Activated CD8-positive, alpha-beta memory T cell treated with anti-CD3 and anti-CD28 coated beads, Interleukin-2, amount 10 ng/mL, durations not matched to agents 7 days and 5 days (primary cell): ENCODE data around the gene ZNF638. TPM values are rescaled to one million over a fixed set of nuclear protein-coding genes. Genes with fewer than 3 reads are reported as not detected.
A peak's percentile ranks its signal among the peaks of the same experiment; 100 is the strongest.
"Not testable (repeated sequence)": the region's sequence is repeated elsewhere in the genome, so short reads cannot be mapped to it uniquely, and the experiment has no call there.

Experiments used
- ATAC-seq: fragments of 150-1000 bp; cut with Tn5 transposase; one replicate; pipeline ENCODE4 v1.10.0; 2021; ENCODE audit warnings: moderate library complexity
- CTCF ChIA-PET: fragments of 350-600 bp; sonication (Branson Sonifier 250); formaldehyde crosslinking; loops from one replicate; lab custom pipeline; 2021; ENCODE audit warnings: antibody characterized with exemption; lab: Charles Lee
- DNase-seq: peaks from one replicate; pipeline ENCODE4 v3.0.0-alpha.2; 2020
- H3K27ac Mint-ChIP-seq: one replicate; pipeline ENCODE4 v1.8.0; 2021; ENCODE audit warnings: mild to moderate bottlenecking, mixed read lengths
- H3K27me3 Mint-ChIP-seq: one replicate; pipeline ENCODE4 v1.8.0; 2021; ENCODE audit warnings: mixed read lengths
- H3K36me3 Mint-ChIP-seq: one replicate; pipeline ENCODE4 v1.8.0; 2021; ENCODE audit warnings: mild to moderate bottlenecking, mixed read lengths
- H3K4me1 Mint-ChIP-seq: one replicate; pipeline ENCODE4 v1.8.0; 2021; ENCODE audit warnings: mixed read lengths
- H3K4me3 Mint-ChIP-seq: one replicate; pipeline ENCODE4 v1.8.0; 2021; ENCODE audit warnings: mild to moderate bottlenecking, moderate library complexity, mixed read lengths
- H3K9me3 Mint-ChIP-seq: one replicate; pipeline ENCODE4 v1.8.0; 2022; ENCODE audit warnings: low read depth, mixed read lengths
- total RNA-seq, 2 experiments: library from RNA; stranded (reverse); gene quantifications; one replicate each; pipeline ENCODE4 v1.2.3, GENCODE V29; 2021

ZNF638 gene
- total RNA-seq, 2 experiments from 2014 or later = 88.0 to 105 TPM

DNA sequence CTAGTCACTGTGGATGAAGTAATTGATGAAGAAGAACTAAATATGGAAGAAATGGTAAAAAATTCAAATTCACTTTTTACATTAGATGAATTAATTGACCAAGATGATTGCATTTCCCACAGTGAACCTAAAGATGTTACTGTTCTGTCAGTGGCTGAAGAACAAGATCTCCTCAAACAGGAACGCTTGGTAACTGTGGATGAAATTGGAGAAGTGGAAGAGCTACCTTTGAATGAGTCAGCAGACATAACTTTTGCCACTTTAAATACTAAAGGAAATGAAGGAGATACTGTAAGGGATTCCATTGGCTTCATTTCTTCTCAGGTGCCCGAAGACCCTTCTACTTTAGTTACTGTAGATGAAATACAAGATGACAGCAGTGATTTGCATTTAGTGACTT lies 95.1 kb downstream of the ZNF638 start:
- peaks cover 46% of the 10 kb centered on the region for H3K36me3 Mint-ChIP-seq
- no peaks in the 10 kb centered on the region for H3K27me3 Mint-ChIP-seq
- no peaks in the 10 kb centered on the region for H3K9me3 Mint-ChIP-seq
- ATAC-seq (no peak), DNase-seq (no peak)
- CTCF ChIA-PET = no interaction called here
- H3K4me3 Mint-ChIP-seq = no peak overlapping the region
- H3K4me1 Mint-ChIP-seq = no peaks in the 10 kb centered on the region
- no peak overlapping the region for H3K27ac Mint-ChIP-seq

DNA sequence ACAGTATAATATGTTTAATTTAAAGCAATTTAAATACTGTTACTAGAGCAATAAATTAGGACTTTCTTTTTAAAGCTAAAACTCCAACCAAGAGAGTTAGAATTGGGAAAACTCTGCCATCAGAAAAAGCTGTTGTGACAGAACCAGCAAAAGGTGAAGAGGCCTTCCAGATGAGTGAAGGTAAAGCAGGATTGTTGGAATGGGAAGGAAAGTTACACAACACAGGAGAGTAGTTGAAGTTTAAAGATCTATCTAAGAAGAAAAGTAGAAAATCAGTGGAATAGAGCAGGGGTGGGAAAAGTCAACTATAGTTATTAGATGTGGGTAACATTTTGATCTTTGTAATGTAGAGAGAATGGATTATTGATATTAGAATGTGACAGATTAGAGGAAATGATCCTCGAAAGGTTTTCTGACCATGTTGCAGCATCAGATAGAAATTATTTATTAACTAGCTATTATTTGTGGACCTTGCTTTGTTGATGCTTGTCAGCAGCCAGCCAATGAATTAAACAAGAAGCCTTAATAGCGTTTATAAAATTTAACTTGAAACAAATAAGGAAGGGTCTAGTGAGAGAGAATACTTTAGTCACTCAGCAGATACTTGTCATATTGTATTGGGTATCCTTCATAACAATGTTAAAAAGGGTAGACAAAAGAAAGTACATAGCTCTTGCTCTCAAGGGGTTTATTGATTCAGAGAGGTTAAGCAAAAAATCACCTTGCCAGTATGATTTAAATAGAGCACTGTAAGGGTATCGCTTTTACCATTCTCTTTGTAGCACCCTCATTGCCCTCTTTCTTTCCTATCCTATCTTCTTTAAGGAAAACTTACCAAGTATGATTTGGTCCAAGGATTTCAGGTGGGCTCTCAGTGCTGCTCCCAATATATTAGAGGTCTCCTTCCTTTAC lies 97.1 kb downstream of the ZNF638 start:
- Mint-ChIP-seq H3K4me3 (no peak overlapping the region), H3K27ac (no peak overlapping the region), H3K27me3 (no peaks in the 10 kb centered on the region), H3K36me3 (peaks cover 50% of the 10 kb centered on the region), H3K9me3 (no peaks in the 10 kb centered on the region), H3K4me1 (no peaks in the 10 kb centered on the region)
- ATAC-seq (no peak), DNase-seq (no peak)
- CTCF ChIA-PET = no interaction called here

DNA sequence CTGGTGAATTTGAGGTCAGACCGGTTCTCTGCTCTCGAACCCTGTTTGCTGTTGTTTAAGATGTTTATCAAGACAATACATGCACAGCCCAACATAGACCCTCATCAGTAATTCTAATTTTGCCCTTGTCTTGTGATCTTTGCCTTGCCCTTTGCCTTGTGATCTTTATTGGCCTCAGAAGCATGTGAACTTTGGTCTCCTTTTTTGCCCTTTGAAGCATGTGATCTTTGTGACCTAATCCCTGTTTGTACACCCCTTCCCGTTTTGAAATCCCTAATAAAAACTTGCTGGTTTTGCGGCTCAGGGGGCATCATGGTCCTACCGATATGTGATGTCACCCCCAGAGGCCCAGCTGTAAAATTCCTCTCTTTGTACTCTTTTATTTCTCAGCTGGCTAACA lies 113.6 kb downstream of the ZNF638 start:
- H3K27ac Mint-ChIP-seq, H3K36me3 Mint-ChIP-seq, CTCF ChIA-PET: not testable (repeated sequence)

DNA sequence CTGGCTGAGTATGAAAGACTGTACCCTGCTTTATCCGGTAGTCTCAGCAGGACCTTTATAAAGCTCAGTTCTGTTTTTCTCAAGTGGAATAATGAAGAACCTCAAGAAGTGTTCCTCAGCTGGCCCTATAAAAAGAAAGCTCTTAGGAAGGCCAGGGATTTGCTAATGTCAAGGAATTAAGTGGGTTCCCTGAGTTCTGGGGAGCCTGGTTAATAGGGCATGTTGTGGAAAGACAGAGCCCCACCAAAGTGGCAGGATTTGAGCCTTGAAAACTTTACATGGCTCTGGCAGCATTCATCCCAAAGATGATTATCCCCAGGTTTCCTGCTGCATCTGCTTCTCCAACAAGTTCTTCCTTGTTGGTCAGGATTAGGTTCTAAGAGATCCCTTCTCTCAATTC lies 114.9 kb downstream of the ZNF638 start:
- Mint-ChIP-seq H3K27me3 (peaks cover 24% of the 10 kb centered on the region), H3K9me3 (no peaks in the 10 kb centered on the region), H3K4me1 (peaks cover 13% of the 10 kb centered on the region), H3K36me3 (no peaks in the 10 kb centered on the region), H3K27ac (no peak overlapping the region), H3K4me3 (no peak overlapping the region)
- no peak for DNase-seq
- CTCF ChIA-PET = interaction anchor here (1.8 kb wide), 1 partner anchor 115 kb away, joined by 5 read pairs; the partner anchor contains the start of gene ZNF638
- ATAC-seq = no peak

More for the DNA sequence above, 113.6 kb downstream of the ZNF638 start:
- H3K9me3 Mint-ChIP-seq, ATAC-seq, DNase-seq, H3K4me3 Mint-ChIP-seq: not testable (repeated sequence)
- Mint-ChIP-seq H3K4me1 (peaks cover 15% of the 10 kb centered on the region), H3K27me3 (peaks cover 15% of the 10 kb centered on the region)

DNA sequence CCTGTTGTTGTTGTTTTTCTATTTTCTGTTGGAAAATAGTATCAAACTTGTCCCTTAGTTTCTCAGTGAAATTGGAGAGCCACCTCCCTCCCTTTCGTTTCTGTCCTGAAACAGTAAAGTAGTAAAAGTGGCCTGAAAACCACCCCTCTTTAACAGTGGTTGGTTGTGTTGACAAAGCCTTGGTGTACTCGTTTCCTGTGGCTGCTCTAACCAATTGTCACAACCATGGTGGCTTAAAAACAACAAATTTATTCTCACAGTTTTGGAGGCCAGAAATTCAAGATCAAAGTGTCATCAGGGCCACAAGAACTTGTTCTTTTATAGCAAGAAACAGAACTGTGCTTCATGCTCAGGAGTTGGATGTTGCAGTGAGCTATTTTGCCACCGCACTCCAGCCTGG lies 117.8 kb downstream of the ZNF638 start:
- H3K27ac Mint-ChIP-seq = no peak overlapping the region
- no peaks in the 10 kb centered on the region for H3K36me3 Mint-ChIP-seq
- no peak overlapping the region for H3K4me3 Mint-ChIP-seq
- peak; percentile 68 for ATAC-seq
- H3K27me3 Mint-ChIP-seq = peaks cover 49% of the 10 kb centered on the region
- H3K4me1 Mint-ChIP-seq = peaks cover 15% of the 10 kb centered on the region
- no peak for DNase-seq
- no peaks in the 10 kb centered on the region for H3K9me3 Mint-ChIP-seq
- CTCF ChIA-PET = interaction anchor here (0.9 to 2.0 kb wide), 3 partner anchors 10 to 61 kb away, joined by 3 to 6 read pairs (median 4); no protein-coding TSS in a partner anchor

DNA sequence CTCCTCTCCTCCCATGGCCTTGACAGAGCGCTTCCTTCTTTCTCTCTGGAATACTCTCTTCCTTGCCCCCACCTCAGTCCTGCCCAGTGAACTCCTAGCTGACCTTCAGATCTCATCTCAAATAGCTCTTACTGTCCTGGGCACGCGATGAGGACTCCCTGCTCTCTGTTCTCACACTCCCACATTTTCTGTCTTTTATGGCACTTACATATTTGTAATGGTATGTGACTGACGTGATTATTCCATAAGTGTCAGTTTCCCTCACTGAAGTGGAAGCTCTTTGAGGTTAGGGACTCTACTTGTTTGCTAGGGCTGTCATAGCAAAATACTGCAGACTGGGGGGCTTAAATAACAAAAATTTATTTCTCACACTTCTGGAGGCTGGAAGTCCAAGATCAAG lies 120.1 kb downstream of the ZNF638 start:
- Mint-ChIP-seq H3K4me1 (peaks cover 21% of the 10 kb centered on the region), H3K27me3 (peaks cover 66% of the 10 kb centered on the region), H3K9me3 (no peaks in the 10 kb centered on the region), H3K36me3 (no peaks in the 10 kb centered on the region), H3K27ac (no peak overlapping the region), H3K4me3 (no peak overlapping the region)
- CTCF ChIA-PET = interaction anchor here (0.9 to 1.2 kb wide), 2 partner anchors 9 to 58 kb away, joined by 3 to 5 read pairs; no protein-coding TSS in a partner anchor
- no peak for DNase-seq
- no peak for ATAC-seq

DNA sequence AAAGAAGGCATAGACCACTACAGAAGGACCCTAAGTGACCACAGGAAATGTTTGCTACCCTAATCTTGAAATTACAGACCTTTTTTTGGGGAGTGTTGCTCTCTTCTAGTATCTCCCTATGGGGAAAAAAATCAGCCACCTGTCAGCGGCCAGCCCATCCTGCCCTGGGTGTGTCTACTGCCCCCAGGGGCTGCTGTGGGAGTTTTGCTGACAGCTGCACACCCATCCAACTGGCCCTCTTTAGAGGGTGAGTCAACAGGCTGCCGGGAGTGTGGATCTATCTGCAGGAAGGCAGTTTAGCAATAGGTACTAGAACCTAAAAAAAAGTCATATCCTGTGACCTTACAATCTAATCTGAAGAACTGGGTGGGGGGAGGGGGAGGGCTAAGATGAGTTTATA lies 121.0 kb downstream of the ZNF638 start:
- DNase-seq (no peak), ATAC-seq (peak; percentile 35)
- CTCF ChIA-PET = interaction anchor here (0.9 to 1.6 kb wide), 2 partner anchors 8 to 58 kb away, joined by 3 to 5 read pairs; no protein-coding TSS in a partner anchor
- no peaks in the 10 kb centered on the region for H3K36me3 Mint-ChIP-seq
- peaks cover 62% of the 10 kb centered on the region for H3K27me3 Mint-ChIP-seq
- H3K4me3 Mint-ChIP-seq = no peak overlapping the region
- H3K4me1 Mint-ChIP-seq = peaks cover 21% of the 10 kb centered on the region
- no peaks in the 10 kb centered on the region for H3K9me3 Mint-ChIP-seq
- no peak overlapping the region for H3K27ac Mint-ChIP-seq

DNA sequence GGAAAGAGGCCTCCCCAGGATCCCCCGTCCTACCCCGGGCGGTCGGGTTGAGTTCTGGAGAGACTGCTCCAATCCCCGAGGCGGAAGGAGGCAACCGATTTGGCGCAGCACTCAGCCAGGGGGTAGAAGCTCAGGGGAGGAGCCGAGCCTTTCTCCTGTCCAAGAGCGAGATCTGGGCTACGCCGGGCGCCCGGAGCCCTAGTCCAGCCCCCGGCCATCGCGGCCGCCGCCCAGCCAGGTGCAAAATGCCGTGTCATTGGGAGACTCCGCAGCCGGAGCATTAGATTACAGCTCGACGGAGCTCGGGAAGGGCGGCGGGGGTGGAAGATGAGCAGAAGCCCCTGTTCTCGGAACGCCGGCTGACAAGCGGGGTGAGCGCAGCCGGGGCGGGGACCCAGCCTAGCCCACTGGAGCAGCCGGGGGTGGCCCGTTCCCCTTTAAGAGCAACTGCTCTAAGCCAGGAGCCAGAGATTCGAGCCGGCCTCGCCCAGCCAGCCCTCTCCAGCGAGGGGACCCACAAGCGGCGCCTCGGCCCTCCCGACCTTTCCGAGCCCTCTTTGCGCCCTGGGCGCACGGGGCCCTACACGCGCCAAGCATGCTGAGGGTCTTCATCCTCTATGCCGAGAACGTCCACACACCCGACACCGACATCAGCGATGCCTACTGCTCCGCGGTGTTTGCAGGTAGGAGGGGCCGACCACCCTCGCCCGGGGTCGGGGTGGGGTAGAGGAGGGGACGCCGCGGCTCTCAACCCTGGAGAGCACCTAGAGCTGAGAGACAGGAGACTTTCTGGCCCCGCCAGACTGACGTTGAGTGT lies 122.0 kb downstream of the ZNF638 start, which contains the start of gene DYSF:
Gene DYSF (plus strand): TSS at position 158 of the 817 bp plus-strand sequence.
- no peak for DNase-seq
- H3K36me3 Mint-ChIP-seq = no peaks in the 10 kb centered on the region
- CTCF ChIA-PET = interaction anchor here (1.6 kb wide), 1 partner anchor 57 kb away, joined by 5 read pairs; no protein-coding TSS in a partner anchor
- peaks cover 25% of the 10 kb centered on the region for H3K4me1 Mint-ChIP-seq
- no peak within 1 kb of the TSS for H3K4me3 Mint-ChIP-seq
- no peaks in the 10 kb centered on the region for H3K9me3 Mint-ChIP-seq
- H3K27me3 Mint-ChIP-seq = peaks cover 58% of the 10 kb centered on the region
- H3K27ac Mint-ChIP-seq = no peak within 1 kb of the TSS
- peak; percentile 14 for ATAC-seq

DNA sequence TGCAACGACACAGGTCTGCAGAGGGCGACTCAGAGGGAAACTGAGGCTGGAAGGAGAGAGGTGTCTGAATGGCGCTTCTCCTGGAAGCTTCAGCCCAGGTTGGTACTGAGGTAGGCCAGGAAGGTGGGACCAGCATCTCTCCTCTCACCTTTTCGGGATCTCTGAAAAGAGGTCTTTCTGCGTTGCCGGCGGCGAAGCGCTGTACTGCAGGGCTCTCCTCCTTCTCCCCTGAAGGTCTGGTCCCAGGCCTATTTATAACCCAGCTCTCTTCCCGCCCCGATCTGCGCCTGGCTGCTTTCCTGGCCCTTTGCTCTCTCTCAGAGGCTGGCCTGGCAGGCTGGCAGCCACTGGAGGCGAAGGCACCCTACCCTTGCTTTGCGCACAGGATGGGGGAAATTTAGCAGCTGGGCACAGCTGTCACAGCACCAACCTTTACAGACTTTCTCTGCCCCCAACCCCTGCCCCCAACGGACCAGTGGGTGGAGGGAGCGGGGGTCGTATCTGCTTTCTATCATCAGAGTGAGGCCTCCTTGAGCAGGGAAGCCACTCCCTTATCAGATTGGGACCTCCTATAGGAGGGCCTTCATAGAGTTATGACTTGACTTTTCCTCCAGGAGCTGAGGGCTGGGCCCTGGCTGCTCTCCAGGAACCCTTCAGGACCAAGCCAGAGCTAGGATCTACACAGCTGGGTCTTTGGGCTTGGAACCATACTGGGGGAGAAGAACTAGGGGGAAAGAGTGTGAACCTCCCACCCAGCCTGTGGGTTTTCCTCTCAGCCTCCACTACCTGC lies 122.8 kb downstream of the ZNF638 start:
- CTCF ChIA-PET = interaction anchor here (0.6 to 1.0 kb wide), 2 partner anchors 56 to 112 kb away, joined by 3 read pairs; no protein-coding TSS in a partner anchor
- no peak overlapping the region for H3K27ac Mint-ChIP-seq
- peaks cover 56% of the 10 kb centered on the region for H3K27me3 Mint-ChIP-seq
- H3K9me3 Mint-ChIP-seq = no peaks in the 10 kb centered on the region
- no peak overlapping the region for H3K4me3 Mint-ChIP-seq
- ATAC-seq (no peak), DNase-seq (no peak)
- peaks cover 18% of the 10 kb centered on the region for H3K4me1 Mint-ChIP-seq
- H3K36me3 Mint-ChIP-seq = no peaks in the 10 kb centered on the region

DNA sequence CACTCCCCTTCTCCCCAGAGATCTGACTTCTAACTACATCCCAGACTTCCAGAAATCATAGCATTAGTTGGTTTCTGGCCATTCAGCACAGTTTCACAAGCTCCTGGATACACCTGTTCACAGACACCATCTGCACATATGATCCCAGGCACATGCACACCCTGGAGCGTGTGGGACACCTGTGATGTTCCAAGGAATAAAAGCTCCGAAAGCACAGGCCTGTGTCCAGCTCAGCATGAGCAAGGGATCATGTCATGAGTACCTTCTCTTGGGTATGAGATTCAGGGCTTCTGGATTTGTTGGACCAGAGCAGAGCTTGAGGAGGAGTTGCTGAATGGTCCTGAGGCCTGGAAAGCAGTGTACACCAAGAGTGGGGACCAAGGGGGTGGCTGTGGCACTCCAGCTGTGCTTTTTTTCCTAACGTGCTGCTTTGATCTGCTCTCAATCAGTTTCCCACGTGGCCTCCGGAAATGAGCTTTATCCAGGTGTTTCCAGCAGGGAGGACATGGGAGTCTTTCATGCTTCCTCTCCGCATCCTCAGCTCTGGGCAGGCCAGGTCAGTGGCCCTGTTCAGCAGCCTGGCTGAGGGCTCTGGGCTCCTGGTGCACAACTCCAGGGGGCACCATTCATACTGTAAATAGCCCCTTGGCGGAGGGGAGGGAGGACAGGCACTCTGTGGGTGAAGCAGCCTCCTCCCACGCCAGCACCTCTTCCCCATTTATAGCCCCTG lies 123.6 kb downstream of the ZNF638 start:
- Mint-ChIP-seq H3K36me3 (no peaks in the 10 kb centered on the region), H3K9me3 (no peaks in the 10 kb centered on the region), H3K27me3 (peaks cover 50% of the 10 kb centered on the region), H3K4me3 (no peak overlapping the region), H3K4me1 (peaks cover 12% of the 10 kb centered on the region), H3K27ac (no peak overlapping the region)
- CTCF ChIA-PET = interaction anchor here (0.6 to 1.0 kb wide), 2 partner anchors 55 to 113 kb away, joined by 3 read pairs; no protein-coding TSS in a partner anchor
- ATAC-seq (no peak), DNase-seq (no peak)

DNA sequence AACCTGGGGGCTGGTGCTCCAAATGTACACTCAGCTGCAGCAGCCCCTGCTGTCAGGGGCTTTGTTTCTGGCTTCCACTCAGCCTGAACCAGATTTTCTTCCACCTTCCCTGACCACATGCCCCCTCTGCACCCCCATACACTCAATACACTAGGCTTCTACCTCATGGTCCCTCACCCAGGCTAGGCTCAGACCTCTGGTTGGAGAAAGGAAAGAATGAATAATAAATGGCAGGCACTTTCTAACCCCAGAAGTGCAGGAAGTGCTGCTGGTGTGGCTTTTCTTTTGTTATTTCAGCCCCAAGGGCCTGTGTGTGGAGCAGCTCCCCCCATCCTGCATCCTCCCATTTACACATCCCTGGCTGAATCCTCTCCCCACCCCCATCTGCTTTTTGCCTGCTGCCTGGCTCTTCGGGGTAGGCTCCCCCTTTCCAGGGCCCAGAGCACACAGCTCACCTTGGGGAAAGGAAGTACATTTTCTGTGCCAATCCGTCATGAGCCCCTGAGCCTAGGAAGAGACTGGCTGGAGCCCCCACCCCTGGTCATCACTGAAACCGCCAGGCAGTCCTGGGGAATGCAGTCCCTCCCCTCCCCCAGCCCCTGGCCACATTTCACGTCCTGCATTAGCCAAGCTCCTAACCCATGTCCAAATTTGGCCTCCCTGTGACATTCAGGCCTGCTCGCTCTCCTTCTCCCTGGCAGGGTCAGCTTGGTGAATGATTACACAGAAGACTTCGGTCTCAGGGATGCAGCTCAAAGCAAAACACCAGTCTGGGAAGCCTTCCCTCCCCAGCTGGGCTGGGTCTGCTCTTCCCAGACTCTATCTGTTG lies 124.4 kb downstream of the ZNF638 start:
- Mint-ChIP-seq H3K36me3 (no peaks in the 10 kb centered on the region), H3K27ac (no peak overlapping the region), H3K4me1 (peaks cover 12% of the 10 kb centered on the region), H3K27me3 (peaks cover 47% of the 10 kb centered on the region), H3K4me3 (no peak overlapping the region), H3K9me3 (no peaks in the 10 kb centered on the region)
- CTCF ChIA-PET = interaction anchor here (1.6 kb wide), 1 partner anchor 11 kb away, joined by 5 read pairs; no protein-coding TSS in a partner anchor
- no peak for DNase-seq
- ATAC-seq = no peak
